HepG2 (cell line): ENCODE data around the gene TTC32. TPM values are rescaled to one million over a fixed set of nuclear protein-coding genes. Genes with fewer than 3 reads are reported as not detected.

Experiments used
- BORCS8-MEF2B ChIP-seq: sonication (generic); formaldehyde crosslinking; IDR thresholded peaks from 2 replicates; pipeline ENCODE4 v1.8.0; 2022; ENCODE audit warnings: mild to moderate bottlenecking, missing genetic modification reagents
- BRF2 ChIP-seq: sonication (generic); formaldehyde crosslinking; IDR thresholded peaks from 2 replicates; pipeline ENCODE4 v1.8.1; 2022; ENCODE audit warnings: mild to moderate bottlenecking, missing genetic modification reagents
- CEBPG ChIP-seq: IDR thresholded peaks from 2 replicates; pipeline ENCODE4 v1.6.1; 2016
- DR1 ChIP-seq: sonication (generic); formaldehyde crosslinking; IDR thresholded peaks from 2 replicates; pipeline ENCODE4 v1.8.0; 2021; ENCODE audit warnings: mild to moderate bottlenecking, missing genetic modification reagents, inconsistent platforms
- HOXA3 ChIP-seq: sonication (generic); formaldehyde crosslinking; IDR thresholded peaks from 2 replicates; pipeline ENCODE4 v1.5.0; 2020; ENCODE audit warnings: missing genetic modification reagents
- ISL2 ChIP-seq: sonication (generic); formaldehyde crosslinking; IDR thresholded peaks from 2 replicates; pipeline ENCODE4 v1.5.0; 2020; ENCODE audit warnings: missing genetic modification reagents
- KDM2A ChIP-seq: sonication (generic); formaldehyde crosslinking; IDR thresholded peaks from 2 replicates; pipeline ENCODE4 v1.4.0; 2020; ENCODE audit warnings: low read depth, missing genetic modification reagents, borderline replicate concordance
- KDM4B ChIP-seq: sonication (generic); formaldehyde crosslinking; IDR thresholded peaks from 2 replicates; pipeline ENCODE4 v1.4.0; 2020; ENCODE audit warnings: missing genetic modification reagents
- KDM5B ChIP-seq: sonication (generic); formaldehyde crosslinking; IDR thresholded peaks from 2 replicates; pipeline ENCODE4 v1.4.0; 2020; ENCODE audit warnings: missing genetic modification reagents, mild to moderate bottlenecking, borderline replicate concordance
- MTERF4 ChIP-seq: sonication (generic); formaldehyde crosslinking; IDR thresholded peaks from 2 replicates; pipeline ENCODE4 v1.8.0; 2023; ENCODE audit warnings: mild to moderate bottlenecking, missing genetic modification reagents
- PITX1 ChIP-seq: sonication (generic); formaldehyde crosslinking; IDR thresholded peaks from 2 replicates; pipeline ENCODE4 v1.5.1; 2020; ENCODE audit warnings: mild to moderate bottlenecking, missing genetic modification reagents
- PRDM4 ChIP-seq: sonication (generic); formaldehyde crosslinking; IDR thresholded peaks from 2 replicates; pipeline ENCODE4 v1.9.0; 2021; ENCODE audit warnings: missing genetic modification reagents, borderline replicate concordance
- SALL1 ChIP-seq: sonication (generic); formaldehyde crosslinking; IDR thresholded peaks from 2 replicates; pipeline ENCODE4 v1.8.0; 2022; ENCODE audit warnings: mild to moderate bottlenecking, missing genetic modification reagents
- SKI ChIP-seq: fragments of 450-650 bp; IDR thresholded peaks from one replicate; pipeline ENCODE4 v1.6.1; 2018; ENCODE audit warnings: mild to moderate bottlenecking; ENCODE audit not compliant: partially characterized antibody
- ZBTB37 ChIP-seq: sonication (generic); formaldehyde crosslinking; IDR thresholded peaks from 2 replicates; pipeline ENCODE4 v1.4.0; 2020; ENCODE audit warnings: mild to moderate bottlenecking, missing genetic modification reagents
- polyA plus RNA-seq, 8 experiments: library from polyadenylated mRNA; depleted of rRNA in 3 of 8; stranded (reverse) in 7 of 8; unstranded in 1 of 8; fragments of >200 nt; fragmentation: Illumina TruSeq in 4 of 8; extraction: Trizol in 4 of 8; gene quantifications; 2 replicates each; pipeline versions ENCODE4 v1.2.1 to v1.2.3, GENCODE V29; 2011 to 2016; ENCODE audit warnings: low read depth in 4 of 8, missing spikeins in 1 of 8, mixed read lengths in 1 of 8; ENCODE audit not compliant: insufficient read depth in 1 of 8
- total RNA-seq, 5 experiments: library from RNA; depleted of rRNA; stranded (reverse); fragments of >200 nt; fragmentation: Illumina TruSeq; extraction: Trizol; gene quantifications; 2 replicates each; pipeline ENCODE4 v1.2.3, GENCODE V29; 2016; ENCODE audit warnings: low read depth in 1 of 5

Gene TTC32
- total and polyA plus RNA-seq, 2 of the 13 experiments (the other 11 are each of a cell fraction or from before 2014, with no cell fraction given) = 21.6 to 38.3 TPM

GRCh38 chr2:19863303-19864041, 38.3 kb downstream of the TTC32 start (continued):
- TF ChIP-seq ZBTB37 (CRISPR knock-in tag) (no peak), BORCS8-MEF2B (CRISPR knock-in tag) (0 out of 2 replicates have a peak, but pooled peaks have one; percentile 21), MTERF4 (CRISPR knock-in tag) (0 out of 2 replicates have a peak, but pooled peaks have one; percentile 17), SALL1 (peak; percentile 84), HOXA3 (CRISPR knock-in tag) (peak; percentile 75), KDM2A (peak; percentile 88), ISL2 (CRISPR knock-in tag) (peak; percentile 47; the same call in 1 of the 2 replicates), DR1 (CRISPR knock-in tag) (no peak; the same call in 1 of the 2 replicates), KDM5B (CRISPR knock-in tag) (peak; percentile 73), SKI (no peak), CEBPG (CRISPR knock-in tag) (0 out of 2 replicates have a peak, but pooled peaks have one; percentile 6), BRF2 (CRISPR knock-in tag) (no peak), PRDM4 (0 out of 2 replicates have a peak, but pooled peaks have one; percentile 40), PITX1 (peak; percentile 78; the same call in 1 of the 2 replicates), KDM4B (CRISPR knock-in tag) (peak; percentile 82; the same call in 1 of the 2 replicates)
